ENCODE data around the gene SLC2A11. TPM values are rescaled to one million over a fixed set of nuclear protein-coding genes. Genes with fewer than 3 reads are reported as not detected.

The SLC2A11 gene
- total RNA-seq, 1 experiment from 2014 or later = 17.2 TPM

DNA sequence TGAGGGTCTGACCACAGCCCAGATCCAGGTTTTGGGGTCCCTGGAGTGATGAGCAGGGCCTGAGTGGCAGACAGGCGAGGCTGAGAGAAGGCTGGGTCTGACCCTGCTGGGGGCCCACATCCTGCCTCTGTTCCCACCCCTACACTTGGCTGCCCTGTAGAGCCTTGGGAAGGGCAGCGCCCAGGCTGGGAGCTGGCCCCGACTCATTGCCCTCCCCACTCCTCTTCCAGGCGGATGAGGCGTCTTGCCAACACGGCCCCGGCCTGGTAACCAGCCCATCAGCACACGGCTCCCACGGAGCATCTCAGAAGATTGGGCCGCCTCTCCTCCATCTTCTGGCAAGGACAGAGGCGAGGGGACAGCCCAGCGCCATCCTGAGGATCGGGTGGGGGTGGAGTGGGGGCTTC is 23.8 kb upstream of the SLC2A11 start:
- no peaks in the 10 kb centered on the region for H4K20me1 ChIP-seq (ENCODE audit: insufficient read depth)
- no peak for ATAC-seq
- no peaks in the 10 kb centered on the region for H3K4me1 ChIP-seq (ENCODE audit: control insufficient read depth in 1 of 2, insufficient read depth in 2 of 2, low read length in 2 of 2)
- POLR2A ChIA-PET = no interaction called here
- intact Hi-C loops (cut with micrococcal nuclease) = no loop called here
- H3K79me2 ChIP-seq (ENCODE audit: insufficient read depth, low read length) = no peaks in the 10 kb centered on the region; the same call in 1 of the 2 replicates
- no peak for DNase-seq (ENCODE audit: low read depth, low spot score)
- no peak overlapping the region for H2AFZ ChIP-seq (ENCODE audit: low read depth, low read length, poor library complexity, severe bottlenecking)
- RAD21 ChIA-PET (ENCODE audit: low non-redundant PET in 1 of 2, low total read pairs in 2 of 2, uncharacterized antibody in 2 of 2, unreplicated experiment in 2 of 2) = no interaction called here
- no peaks in the 10 kb centered on the region for H3K27me3 ChIP-seq (ENCODE audit: insufficient read depth, low read length)
- H3K36me3 ChIP-seq (ENCODE audit: control insufficient read depth in 1 of 2, insufficient read depth in 2 of 2, low read length in 2 of 2) = peaks cover 5 to 7% of the 10 kb centered on the region in 2 experiments; a peak in 3 of 4 replicates
- no peak overlapping the region for H3K27ac ChIP-seq (ENCODE audit: low read depth, low read length)
- H3K9me2 ChIP-seq (ENCODE audit: insufficient read depth) = no peaks in the 10 kb centered on the region
- CTCF ChIA-PET = no interaction called here
- no peak overlapping the region for H3K9ac ChIP-seq (ENCODE audit: low read length)
- no peaks in the 10 kb centered on the region for H3K9me3 ChIP-seq (ENCODE audit: control insufficient read depth in 1 of 2, insufficient read depth in 1 of 2, low read depth in 1 of 2, low read length in 2 of 2)
- TF ChIP-seq EZH2phosphoT487 (IDR thresholded peaks at IDR 0.05; ENCODE audit: borderline replicate concordance) (no peak), RAD21 (IDR thresholded peaks at IDR 0.05; ENCODE audit: low read depth) (no peak), TCF7L2 (IDR thresholded peaks at IDR 0.05; ENCODE audit: borderline replicate concordance, extremely low read depth, insufficient read depth, insufficient read length) (no peak), SRF (IDR thresholded peaks at IDR 0.05; ENCODE audit: low read depth) (no peak)
- TF ChIP-seq, protein P1, sequence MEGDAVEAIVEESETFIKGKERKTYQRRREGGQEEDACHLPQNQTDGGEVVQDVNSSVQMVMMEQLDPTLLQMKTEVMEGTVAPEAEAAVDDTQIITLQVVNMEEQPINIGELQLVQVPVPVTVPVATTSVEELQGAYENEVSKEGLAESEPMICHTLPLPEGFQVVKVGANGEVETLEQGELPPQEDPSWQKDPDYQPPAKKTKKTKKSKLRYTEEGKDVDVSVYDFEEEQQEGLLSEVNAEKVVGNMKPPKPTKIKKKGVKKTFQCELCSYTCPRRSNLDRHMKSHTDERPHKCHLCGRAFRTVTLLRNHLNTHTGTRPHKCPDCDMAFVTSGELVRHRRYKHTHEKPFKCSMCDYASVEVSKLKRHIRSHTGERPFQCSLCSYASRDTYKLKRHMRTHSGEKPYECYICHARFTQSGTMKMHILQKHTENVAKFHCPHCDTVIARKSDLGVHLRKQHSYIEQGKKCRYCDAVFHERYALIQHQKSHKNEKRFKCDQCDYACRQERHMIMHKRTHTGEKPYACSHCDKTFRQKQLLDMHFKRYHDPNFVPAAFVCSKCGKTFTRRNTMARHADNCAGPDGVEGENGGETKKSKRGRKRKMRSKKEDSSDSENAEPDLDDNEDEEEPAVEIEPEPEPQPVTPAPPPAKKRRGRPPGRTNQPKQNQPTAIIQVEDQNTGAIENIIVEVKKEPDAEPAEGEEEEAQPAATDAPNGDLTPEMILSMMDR (IDR thresholded peaks at IDR 0.05 in 2 of 3, conservative IDR thresholded peaks at IDR 0.05 in 1 of 3; ENCODE audit: borderline replicate concordance in 1 of 3, insufficient read depth in 1 of 3, low read depth in 2 of 3, low read length in 2 of 3) = no peak
- TF ChIP-seq, protein P2, sequence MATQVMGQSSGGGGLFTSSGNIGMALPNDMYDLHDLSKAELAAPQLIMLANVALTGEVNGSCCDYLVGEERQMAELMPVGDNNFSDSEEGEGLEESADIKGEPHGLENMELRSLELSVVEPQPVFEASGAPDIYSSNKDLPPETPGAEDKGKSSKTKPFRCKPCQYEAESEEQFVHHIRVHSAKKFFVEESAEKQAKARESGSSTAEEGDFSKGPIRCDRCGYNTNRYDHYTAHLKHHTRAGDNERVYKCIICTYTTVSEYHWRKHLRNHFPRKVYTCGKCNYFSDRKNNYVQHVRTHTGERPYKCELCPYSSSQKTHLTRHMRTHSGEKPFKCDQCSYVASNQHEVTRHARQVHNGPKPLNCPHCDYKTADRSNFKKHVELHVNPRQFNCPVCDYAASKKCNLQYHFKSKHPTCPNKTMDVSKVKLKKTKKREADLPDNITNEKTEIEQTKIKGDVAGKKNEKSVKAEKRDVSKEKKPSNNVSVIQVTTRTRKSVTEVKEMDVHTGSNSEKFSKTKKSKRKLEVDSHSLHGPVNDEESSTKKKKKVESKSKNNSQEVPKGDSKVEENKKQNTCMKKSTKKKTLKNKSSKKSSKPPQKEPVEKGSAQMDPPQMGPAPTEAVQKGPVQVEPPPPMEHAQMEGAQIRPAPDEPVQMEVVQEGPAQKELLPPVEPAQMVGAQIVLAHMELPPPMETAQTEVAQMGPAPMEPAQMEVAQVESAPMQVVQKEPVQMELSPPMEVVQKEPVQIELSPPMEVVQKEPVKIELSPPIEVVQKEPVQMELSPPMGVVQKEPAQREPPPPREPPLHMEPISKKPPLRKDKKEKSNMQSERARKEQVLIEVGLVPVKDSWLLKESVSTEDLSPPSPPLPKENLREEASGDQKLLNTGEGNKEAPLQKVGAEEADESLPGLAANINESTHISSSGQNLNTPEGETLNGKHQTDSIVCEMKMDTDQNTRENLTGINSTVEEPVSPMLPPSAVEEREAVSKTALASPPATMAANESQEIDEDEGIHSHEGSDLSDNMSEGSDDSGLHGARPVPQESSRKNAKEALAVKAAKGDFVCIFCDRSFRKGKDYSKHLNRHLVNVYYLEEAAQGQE (IDR thresholded peaks at IDR 0.05; ENCODE audit: low read depth) = no peak
- H3K4me2 ChIP-seq (ENCODE audit: low read length) = no peak overlapping the region
- no TSS peak for BruUV-seq (replicated peaks)
- H3K4me3 ChIP-seq (replicated peaks in 1 of 2; ENCODE audit: low read depth in 1 of 2, low read length in 2 of 2) = no peak overlapping the region
